ENCODE measurements around the gene DTX3L.
"Not testable (repeated sequence)": the region's sequence is repeated elsewhere in the genome, so short reads cannot be mapped to it uniquely, and the experiment has no call there.

Gene DTX3L

GRCh38 chr3:122562923-122563716, 1.0 kb upstream of the DTX3L start:
- DNase-seq (ENCODE audit: low read depth), result no peak

DNA sequence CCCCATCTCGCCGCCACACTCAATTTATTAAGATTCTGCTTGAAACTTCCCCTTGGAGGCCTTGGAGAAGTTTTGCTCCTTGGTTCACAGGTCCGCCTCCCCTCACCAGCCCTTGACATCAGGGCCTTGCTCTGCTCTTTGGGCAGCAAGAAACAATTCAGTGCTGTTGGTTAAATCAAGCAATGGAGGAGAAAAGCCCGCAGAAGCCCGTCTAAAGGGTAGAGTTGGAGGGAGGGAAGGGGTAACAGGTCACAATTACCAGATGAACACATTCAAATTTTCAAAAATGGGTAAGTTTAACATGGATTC, 467 bp upstream of the DTX3L start:
- DNase-seq (ENCODE audit: low read depth), result no peak

DNA sequence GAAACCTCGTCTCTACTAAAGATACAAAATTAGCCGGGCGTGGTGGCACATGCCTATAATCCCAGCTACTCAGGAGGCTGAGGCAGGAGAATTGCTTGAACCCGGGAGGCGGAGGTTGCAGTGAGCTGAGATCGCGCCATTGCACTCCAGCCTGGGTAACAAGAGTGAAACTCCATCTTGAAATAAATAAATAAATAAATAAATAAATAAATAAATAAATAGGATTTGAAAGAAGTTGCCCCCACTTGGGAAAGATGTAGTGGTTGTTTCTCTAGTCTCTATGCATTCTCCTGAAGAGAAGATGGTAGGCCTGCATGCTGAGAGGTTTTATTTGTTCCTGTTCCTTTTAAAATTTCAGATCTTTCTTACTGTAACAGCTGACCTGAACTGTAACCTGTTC, 4.0 kb downstream of the DTX3L start:
- DNase-seq (ENCODE audit: low read depth), result not testable (repeated sequence)

DNA sequence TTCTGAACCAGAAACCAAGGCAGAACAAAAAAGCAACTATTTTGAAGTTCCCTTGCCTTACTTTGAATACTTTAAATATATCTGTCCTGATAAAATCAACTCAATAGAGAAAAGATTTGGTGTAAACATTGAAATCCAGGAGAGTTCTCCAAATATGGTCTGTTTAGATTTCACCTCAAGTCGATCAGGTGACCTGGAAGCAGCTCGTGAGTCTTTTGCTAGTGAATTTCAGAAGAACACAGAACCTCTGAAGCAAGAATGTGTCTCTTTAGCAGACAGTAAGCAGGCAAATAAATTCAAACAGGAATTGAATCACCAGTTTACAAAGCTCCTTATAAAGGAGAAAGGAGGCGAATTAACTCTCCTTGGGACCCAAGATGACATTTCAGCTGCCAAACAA, 4.6 kb downstream of the DTX3L start:
- no peak for DNase-seq (ENCODE audit: low read depth)

- no peak for DNase-seq (ENCODE audit: low read depth)
These were observed 8.8 kb downstream of the DTX3L start for GRCh38 chr3:122572940-122573412.

DNA sequence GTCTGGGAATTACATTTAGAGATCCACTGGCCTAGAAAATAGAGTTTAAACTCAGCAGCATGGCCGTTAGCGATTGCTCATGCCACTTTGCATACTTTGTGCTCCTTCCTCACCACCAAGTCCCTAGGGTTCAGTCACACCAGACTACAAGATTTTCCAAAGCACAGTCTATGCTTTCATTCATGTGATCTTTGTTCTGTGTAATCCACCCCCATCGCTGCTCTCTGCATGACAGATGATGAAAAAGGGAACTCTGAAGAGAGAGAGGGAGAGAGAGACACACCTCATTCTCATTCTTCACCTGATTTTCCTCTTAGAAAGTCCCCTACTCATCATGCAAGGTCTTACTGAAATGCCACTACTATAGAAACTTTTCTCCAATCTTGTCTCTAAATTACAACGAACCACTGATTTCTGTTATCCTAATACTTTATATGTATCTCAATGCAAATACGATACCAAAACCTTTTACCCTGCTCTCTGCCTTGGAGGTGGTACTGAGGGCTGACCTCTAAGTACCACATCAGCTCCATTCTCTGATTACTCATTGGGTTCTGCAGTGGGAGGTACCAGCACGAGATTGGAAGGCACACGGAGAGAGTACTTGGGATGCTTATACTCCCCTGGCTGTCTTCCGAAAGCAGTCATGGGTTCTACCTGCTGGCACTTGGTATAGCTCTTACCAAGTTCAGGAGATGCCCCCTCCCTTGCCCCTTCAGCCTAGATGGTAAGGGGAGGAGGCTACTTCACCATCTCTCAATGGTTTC, 12.2 kb downstream of the DTX3L start:
- DNase-seq (ENCODE audit: low read depth), result no peak

GRCh38 chr3:122577409-122578031, 13.4 kb downstream of the DTX3L start, which contains the start of gene PARP15:
PARP15 (plus strand) TSS chr3:122577650; CDS start chr3:122577668, 18 bp downstream.
- peak; percentile 18 for DNase-seq (ENCODE audit: low read depth)

DNA sequence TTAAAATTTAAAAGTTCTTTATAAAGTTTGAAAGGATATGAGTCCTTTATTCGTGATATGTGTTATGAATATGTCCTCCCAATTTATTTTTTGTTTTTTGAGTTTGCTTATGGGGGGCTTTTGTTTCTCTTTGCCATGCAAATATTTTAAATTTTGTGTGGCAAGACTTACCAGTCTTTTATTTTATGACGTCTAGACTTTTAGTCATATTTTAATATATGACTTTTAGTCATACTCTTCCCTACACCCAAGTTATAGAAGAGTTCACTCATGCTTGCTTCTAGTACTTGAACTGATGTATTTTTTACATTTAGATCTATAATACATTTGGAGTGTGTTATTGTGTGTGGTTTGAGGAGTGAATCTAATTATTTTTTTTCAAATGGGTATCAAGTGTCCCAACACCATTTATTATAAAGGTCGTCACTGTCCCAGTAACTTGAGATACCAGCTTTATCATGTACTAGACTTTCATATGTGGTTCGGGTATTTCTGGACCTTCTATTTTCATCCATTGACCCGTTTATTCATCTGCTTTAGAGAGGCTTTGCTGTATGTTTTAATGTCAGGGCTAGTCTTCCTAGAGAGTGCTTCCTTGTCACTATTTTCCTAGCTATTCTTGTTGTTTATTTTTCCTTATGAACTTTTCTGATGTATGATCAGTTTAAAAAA, 14.1 kb downstream of the DTX3L start:
- DNase-seq (ENCODE audit: low read depth), result no peak

DNA sequence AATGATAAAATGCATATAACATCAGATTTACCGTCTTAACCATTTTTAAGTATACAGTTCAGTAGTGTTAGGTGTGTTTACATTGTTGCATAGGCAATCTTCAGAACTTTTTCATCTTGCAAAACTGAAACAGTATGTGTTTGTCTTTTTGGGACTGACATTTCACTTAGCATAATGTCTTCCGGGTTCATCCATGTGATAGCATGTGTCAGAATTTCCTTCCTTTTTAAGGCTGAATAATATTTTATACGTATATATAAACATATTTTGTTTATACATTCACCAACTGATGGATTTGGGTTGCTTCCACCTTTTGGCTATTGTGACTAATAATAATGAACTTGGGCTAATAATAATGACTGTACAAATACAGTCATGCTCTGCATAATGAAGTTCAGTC, 16.3 kb downstream of the DTX3L start:
- no peak for DNase-seq (ENCODE audit: low read depth)

DNA sequence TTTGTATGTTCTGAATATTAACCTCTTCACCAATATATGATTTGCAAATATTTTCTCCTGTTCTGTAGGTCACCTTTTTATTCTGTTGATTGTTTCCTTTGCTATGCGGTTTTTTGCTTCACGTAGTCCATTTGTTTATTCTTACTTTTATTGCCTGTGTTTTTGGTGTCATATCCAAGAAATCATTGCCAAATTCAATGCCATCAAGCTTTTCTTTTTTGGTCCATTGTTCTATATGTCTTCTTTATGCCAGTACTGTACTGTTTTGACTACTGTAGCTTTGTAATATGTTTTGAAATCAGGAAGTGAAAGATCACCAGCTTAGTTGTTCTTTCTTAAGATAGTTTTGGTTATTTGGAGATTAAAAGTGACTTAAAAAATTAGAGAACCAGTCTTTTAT, 17.5 kb downstream of the DTX3L start:
- no peak for DNase-seq (ENCODE audit: low read depth)

- no peak for DNase-seq (ENCODE audit: low read depth)
These were observed 18.3 kb downstream of the DTX3L start for GRCh38 chr3:122582390-122582789.

DNA sequence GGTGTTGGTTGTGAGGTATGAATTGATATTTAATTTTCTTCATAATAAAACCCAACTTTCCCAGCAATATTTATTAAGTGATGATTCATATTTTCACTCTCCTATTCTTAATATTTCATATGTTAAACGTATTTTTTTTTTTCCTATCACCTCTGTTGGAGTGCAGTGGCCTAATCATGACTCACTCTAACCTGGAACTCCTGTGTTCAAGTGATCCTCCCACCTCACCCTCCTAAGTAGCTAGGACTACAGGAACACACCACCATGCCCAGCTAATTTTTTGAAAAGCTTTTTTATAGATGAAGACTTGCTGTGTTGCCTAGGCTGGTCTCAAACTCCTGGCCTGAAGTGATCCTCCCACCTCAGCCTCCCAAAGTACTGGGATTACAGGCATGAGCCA, 22.0 kb downstream of the DTX3L start:
- no peak for DNase-seq (ENCODE audit: low read depth)

GRCh38 chr3:122586773-122587485, 22.8 kb downstream of the DTX3L start:
- no peak for DNase-seq (ENCODE audit: low read depth)

DNA sequence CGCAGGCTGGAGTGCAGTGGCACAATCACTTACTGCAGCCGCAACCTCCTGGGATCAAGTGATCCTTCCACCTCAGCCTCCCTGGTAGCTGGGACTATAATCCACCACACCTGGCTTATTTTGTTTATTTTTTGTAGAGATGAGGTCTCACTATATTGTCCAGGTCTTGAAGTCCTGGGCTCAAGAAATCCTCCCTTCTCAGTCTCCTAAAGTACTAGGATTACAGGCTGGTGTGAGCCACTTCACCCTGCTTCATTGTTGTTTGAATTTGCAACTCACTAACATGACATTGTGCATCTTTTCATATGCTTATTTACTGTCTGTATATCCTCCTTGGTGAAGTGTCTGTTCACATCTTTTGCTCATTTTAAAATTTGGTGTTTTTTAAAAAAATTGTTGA, 23.4 kb downstream of the DTX3L start:
- DNase-seq (ENCODE audit: low read depth), result no peak

DNA sequence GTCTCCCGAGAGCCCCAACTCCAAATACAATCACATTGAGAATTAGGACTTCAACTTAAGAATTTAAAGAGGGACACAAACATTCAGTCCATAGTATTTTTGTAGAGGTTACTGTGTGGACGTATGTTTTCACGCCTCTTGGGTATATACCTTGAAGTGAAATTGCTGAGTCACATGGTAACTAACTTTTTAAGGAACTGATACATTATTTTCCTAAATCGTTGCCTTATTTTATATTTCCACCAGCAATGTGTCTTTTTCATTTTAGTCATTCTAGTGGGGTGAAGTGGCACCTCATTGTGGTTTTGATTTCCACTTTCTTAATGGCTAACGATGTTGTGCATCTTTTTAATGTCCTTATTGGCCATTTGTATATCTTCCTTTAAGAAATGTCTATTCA, 25.2 kb downstream of the DTX3L start:
- no peak for DNase-seq (ENCODE audit: low read depth)

DNA sequence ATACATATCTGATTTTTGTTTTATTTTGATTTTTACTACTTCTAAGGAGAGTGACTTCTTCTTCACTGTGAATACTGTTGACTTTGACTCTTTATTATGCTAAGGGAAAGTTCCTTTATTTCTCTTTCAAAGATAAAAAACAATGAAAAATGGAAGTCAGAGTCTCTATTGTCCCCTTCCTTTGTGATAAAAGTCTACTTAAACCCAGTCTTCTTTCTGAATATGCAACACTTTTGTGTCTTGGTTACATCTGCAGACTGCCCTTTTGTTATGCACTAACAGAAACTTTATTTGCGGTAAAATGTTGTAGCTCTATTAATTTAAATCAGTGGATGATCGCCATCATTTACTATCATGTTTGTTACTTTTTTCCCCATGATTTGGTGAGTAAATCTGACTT, 26.5 kb downstream of the DTX3L start:
- DNase-seq (ENCODE audit: low read depth), result no peak

GRCh38 chr3:122594025-122594424, 29.9 kb downstream of the DTX3L start:
- no peak for DNase-seq (ENCODE audit: low read depth)

DNA sequence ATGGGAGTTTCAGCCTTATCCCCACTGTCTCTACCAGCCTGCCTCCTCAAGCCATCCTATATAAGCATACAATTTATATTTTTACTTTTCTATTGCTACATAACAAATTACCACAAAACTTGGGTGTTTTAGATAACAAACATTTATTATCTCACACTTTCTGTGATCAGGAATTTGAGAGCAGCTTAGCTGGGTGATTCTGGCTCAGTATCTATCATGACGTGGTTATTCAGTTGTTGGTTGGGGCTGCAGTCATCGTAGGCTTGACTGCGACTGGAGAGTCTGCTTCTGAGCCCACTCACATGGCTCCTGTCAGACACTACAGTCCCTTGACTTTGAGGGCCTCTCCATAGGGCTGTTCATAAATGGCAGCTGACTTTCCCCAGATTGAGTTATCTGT, 34.0 kb downstream of the DTX3L start:
- no peak for DNase-seq (ENCODE audit: low read depth)

- DNase-seq (ENCODE audit: low read depth), result no peak
These were observed 34.4 kb downstream of the DTX3L start for GRCh38 chr3:122598556-122598955.

DNA sequence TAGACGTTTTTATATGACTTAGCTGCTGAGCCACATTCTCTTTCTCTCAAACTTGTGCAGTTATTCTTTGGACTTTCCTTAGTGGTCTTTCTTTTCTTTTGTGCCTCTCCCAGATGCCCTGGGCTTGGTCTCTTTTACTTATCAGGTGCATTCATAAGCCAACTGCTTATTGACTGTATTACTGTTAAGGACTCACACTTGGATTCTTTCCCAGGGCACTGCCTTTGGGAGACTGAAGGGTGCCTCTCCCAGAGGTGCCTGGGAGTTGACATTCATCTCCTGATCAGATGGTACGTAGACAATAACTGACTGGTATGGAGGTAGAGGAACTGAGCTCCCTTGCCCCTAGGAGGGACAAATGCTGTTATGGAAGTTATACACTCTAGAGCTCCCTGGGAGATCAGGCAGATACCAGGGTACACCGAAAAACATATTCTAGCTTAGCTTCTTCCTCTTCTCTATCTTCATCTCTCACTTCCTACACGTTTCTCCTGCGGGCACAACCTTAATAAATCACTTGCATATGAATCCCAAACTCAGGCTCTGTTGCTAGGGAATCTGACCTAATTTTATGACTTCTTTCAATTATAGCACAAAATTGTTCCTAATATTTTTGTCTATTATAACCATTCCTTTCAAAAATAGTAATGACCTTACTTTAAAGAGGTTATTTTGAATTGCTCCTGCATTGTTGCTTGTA, 38.0 kb downstream of the DTX3L start:
- no peak for DNase-seq (ENCODE audit: low read depth)

DNA sequence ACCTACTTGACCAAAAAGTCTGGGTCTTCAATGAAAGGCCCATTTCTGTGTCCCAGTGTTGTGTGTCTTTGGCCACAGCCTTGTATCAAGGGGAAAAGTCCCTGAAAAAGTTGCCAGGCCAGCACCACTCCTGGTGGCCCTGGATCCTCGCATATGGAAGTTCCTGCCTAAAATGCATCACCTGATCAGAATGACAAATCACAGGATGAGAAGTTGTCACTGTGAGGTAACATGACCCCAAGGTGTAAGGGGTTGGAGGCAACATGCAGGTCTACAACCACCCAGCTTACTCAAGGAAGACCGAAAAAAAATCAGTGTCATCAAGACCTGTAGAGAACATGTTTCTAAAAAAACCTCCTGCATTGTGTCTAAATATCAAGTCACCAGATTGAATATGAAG, 38.9 kb downstream of the DTX3L start:
- no peak for DNase-seq (ENCODE audit: low read depth)

Measured in activated T-cell treated with anti-CD3 and anti-CD28 coated beads for 48 hours (primary cell).